Left colon (tissue), 2 donors: ENCODE results near the gene HELZ2. TPM values are rescaled to one million over a fixed set of nuclear protein-coding genes. Genes with fewer than 3 reads are reported as not detected.
"Not testable (repeated sequence)": the region's sequence is repeated elsewhere in the genome, so short reads cannot be mapped to it uniquely, and the experiment has no call there.

Experiments used
- ATAC-seq: fragments of 200-7000 bp; cut with Tn5 transposase; one replicate; pipeline ENCODE4 v1.9.1; 2020; ENCODE audit warnings: mild to moderate bottlenecking, moderate library complexity
- DNase-seq, 2 donors: peaks; one replicate each; pipeline ENCODE4 v3.0.0-alpha.2; 2020
- intact Hi-C, 2 donors: fragments of 100-400 bp; cut with DNase I in 1 of 2; cut with micrococcal nuclease in 1 of 2; formaldehyde crosslinking; loops; one replicate each; pipeline versions ENCODE4 v1.11.2 to v1.14.0; 2022; cut with DNase I, micrococcal nuclease
- long read RNA-seq: library from polyadenylated mRNA; unstranded; transcript quantifications from one replicate; pipeline ENCODE4 v2.0.0, GENCODE V29; 2021
- total RNA-seq, 2 donors: library from RNA; stranded (reverse); fragmentation: NEBNext Ultra II Directional; extraction: Animal tissue kit (Norgen Biotek cat#: 25700); gene quantifications; one replicate each; pipeline ENCODE4 v1.2.1, GENCODE V29; 2021
- donor health status: DM: no; HTN: no; CAD: no.
- donor health status: DM: yes; HTN: yes; CAD: no.

The HELZ2 gene, protein sequence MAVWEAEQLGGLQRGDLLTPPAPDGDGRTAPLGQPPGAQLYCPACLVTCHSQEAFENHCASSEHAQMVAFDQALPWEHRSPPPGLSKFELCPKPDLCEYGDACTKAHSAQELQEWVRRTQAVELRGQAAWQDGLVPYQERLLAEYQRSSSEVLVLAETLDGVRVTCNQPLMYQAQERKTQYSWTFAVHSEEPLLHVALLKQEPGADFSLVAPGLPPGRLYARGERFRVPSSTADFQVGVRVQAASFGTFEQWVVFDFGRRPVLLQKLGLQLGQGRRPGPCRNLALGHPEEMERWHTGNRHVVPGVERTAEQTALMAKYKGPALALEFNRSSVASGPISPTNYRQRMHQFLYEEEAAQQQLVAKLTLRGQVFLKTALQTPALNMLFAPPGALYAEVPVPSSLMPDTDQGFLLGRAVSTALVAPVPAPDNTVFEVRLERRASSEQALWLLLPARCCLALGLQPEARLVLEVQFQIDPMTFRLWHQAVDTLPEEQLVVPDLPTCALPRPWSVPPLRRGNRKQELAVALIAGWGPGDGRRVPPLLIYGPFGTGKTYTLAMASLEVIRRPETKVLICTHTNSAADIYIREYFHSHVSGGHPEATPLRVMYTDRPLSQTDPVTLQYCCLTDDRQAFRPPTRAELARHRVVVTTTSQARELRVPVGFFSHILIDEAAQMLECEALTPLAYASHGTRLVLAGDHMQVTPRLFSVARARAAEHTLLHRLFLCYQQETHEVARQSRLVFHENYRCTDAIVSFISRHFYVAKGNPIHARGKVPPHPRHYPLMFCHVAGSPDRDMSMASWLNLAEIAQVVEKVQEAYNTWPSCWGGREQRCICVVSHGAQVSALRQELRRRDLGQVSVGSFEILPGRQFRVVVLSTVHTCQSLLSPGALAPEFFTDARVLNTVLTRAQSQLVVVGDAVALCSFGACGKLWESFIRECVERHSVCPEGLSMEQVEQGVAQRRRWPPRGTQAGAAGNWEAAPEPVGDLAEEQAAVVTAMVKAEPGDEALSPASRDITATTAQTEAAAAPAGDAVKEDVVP (N-terminal part only)
- total RNA-seq, result 10 to 100 TPM; 39.2 to 43.0 TPM
- long read RNA-seq, partial matches to known transcripts, result 2 of 3 reads
- long read RNA-seq, other reads (novel, unspliced or antisense), result 0 of 3 reads

DNA sequence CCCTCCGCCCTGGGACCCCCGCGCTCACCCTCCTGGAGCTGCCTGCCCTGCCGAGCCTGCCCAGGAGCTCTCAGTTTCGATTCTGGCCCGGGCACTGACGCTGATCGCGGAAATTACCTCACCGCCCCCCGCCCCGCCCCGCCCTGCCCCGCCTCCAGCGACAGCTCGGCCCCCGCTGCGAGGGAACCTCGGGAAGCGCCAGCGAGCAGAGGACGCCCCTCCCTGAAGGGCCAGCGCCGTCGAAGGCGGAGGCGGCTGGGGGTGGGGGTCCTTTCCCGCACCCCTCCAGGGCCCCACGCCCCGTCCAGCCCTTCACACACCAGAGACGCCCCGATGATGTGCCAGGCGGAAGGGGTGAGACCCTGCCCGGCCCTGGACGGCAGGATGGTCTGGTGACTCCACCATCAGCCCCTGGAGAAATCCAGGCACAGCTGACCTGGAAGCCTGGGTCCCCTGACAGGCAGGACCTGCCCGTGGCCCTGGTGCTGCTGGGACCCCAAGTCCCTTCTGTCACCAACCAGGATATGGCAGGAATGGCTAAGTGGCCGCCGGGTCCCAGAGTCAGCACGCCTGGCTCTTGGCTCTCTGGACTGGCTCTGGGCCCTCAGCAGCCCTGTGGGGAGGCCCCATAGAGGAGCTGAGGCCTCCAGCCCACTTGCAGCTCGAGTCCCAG, at the start of gene HELZ2:
Gene HELZ2 (minus strand): TSS at position 84 of the 673 bp plus-strand sequence. CDS start 1,854 bp downstream, outside the sequence.
- intact Hi-C loops, result no loop called here
- DNase-seq (peak; percentile 84 to 85), ATAC-seq (peak; percentile 89)

- ATAC-seq (no peak), DNase-seq (no peak)
- intact Hi-C loops, result no loop called here
Measured at GRCh38 chr20:63622732-63623131, 48.7 kb upstream of the HELZ2 start.

DNA sequence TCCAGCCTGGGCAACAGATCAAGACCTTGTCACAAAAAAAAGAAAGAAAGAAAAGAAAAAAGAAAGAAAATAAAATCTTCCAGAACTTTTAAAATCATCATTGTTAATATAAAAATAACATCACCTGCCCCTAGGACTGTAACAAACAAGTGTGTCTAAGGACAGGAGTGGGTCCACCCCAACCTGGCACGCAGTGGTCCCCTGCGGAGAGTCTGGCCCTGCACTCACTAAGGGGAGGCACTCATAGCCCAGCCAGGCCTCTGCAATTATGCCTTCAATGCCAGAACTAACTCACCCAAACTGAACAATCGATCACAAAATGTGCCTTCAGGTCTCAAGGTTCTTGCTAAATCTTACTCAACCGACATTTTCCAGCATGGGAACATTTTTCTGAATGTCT, 48.1 kb upstream of the HELZ2 start:
- intact Hi-C loops, result no loop called here
- no peak for DNase-seq
- ATAC-seq, result no peak

DNA sequence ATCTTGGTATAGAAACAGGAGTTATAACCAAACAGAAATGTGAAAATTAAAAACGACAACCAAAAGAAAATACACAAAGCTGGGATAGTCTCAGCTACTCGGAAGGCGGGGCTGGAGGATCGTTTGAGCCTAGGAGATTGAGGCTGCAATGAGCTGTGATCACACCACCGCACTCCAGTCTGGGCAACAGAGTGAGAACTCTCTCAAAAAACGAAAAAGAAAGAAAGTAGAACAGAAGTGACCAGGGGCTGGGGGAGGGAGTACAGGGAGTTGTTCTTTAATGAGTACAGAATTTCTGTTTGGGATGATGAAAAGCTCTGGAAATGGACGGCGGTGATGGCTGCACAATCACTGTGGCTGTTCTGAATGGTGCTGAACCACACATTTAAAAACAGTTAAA, 47.0 kb upstream of the HELZ2 start:
- no peak for DNase-seq
- intact Hi-C loops, result no loop called here
- no peak for ATAC-seq

DNA sequence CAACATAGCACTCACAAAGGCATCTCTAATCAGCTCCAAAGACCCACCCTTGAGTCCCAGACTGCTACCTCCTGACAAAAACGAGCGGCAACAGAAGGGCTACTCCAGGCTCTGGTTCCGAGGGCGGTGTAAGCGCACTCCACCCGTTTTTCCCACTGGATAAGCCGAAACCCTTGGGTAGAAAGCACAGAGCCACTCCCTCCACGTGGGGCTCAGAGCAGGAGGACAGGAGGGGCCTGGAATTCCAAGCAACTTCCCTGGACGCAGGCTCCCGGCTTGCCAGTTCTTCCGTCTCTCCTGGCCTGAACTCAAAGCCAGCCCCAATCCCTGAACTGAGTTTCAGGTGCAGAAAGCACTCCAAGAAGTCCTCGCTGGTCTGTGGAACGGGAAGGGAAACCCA, 45.5 kb upstream of the HELZ2 start:
- DNase-seq (no peak), ATAC-seq (no peak)
- intact Hi-C loops, result no loop called here

GRCh38 chr20:63619086-63619485, 45.0 kb upstream of the HELZ2 start:
- DNase-seq (no peak), ATAC-seq (no peak)
- intact Hi-C loops, result no loop called here

DNA sequence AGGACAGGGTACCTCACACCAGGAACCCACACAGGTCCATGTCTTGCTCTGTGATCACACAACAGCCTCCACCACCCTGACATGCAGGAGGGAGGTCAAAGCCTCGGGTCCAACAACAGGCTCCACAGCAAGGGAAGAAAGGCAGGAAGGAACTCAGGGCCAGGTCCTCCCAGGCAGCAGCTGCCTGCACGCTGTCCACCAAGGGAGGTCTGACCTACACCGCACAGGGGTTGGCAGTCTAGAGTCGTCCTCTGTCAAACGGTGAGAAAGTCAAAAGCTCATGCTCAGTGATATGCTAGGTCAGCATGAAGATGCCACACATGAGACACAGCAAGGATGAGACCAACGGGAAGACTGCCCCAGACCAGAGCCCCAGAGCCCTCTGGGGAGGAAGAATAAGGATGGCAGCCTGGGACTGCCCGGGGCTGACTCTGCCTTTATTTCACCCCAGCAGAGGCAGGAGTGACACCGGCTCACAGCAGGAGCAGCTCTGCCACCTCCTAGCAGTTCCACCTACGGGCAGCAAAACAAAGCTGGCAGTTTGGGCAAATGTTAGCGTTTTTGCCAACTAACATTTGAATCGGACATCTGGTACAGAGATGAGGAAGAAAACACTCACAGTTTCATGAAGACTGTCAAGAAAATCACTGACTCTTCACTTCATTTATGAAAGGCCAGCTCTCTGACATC, 44.4 kb upstream of the HELZ2 start:
- intact Hi-C loops, result no loop called here
- no peak for DNase-seq
- no peak for ATAC-seq

- DNase-seq (no peak), ATAC-seq (no peak)
- intact Hi-C loops, result no loop called here
Measured at GRCh38 chr20:63617876-63618265, 43.8 kb upstream of the HELZ2 start.

- DNase-seq, result no peak
- intact Hi-C loops, result no loop called here
- ATAC-seq, result no peak
Measured at GRCh38 chr20:63617092-63617875, 43.2 kb upstream of the HELZ2 start.

GRCh38 chr20:63613863-63614594, 40.0 kb upstream of the HELZ2 start:
- ATAC-seq, DNase-seq, intact Hi-C loops: not testable (repeated sequence)

DNA sequence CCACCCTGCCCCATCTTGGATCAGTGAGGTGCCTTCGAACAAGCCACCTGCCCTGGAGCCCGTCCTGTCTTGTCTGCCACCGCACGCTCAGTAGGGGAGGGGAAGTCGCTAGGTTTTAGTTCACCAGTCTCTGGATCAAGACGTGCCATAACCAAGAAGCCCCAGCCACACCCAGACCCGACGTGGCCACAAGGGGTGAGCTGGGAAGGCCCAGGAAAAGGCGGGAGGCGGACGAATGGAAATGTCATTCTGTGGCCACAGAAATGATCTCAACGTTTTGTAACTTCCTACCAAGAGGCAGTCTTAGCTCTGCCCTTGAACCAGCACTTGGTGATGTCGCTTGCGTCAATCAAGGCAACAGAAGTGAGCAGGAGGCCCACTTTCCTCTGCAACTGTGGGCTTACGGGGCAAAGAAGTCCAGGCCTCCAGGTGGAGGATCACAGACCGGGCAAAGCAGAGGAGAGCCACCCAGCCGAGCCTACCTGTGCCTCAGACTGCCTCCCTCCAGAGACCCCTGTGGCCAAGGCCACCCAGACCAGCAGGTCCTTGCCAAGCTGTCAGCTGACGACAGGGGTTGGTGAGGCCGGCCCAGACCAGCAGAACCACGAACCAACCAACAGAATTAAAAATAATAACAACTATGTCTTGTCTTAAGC, 38.4 kb upstream of the HELZ2 start:
- DNase-seq (no peak), ATAC-seq (no peak)
- intact Hi-C loops, result no loop called here

DNA sequence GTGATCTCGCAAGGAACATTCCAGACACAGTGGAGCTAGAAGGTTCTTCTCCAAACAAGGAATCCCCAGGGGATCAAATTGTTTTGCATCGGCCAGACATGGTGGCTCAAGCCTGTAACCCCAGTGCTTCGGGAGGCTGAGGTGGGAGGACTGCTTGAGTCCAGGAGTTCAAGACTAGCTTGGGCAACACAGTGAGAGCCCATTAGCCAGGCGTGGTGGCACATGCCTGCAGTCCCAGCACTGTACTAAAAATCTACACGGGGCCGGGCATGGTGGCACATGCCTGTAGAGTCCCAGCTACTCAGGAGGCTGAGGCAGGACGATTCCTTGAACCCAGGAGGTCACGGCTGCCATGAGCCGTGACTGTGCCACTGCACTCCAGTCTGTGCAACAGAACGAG, 37.6 kb upstream of the HELZ2 start:
- DNase-seq (no peak), ATAC-seq (no peak)
- intact Hi-C loops, result no loop called here

DNA sequence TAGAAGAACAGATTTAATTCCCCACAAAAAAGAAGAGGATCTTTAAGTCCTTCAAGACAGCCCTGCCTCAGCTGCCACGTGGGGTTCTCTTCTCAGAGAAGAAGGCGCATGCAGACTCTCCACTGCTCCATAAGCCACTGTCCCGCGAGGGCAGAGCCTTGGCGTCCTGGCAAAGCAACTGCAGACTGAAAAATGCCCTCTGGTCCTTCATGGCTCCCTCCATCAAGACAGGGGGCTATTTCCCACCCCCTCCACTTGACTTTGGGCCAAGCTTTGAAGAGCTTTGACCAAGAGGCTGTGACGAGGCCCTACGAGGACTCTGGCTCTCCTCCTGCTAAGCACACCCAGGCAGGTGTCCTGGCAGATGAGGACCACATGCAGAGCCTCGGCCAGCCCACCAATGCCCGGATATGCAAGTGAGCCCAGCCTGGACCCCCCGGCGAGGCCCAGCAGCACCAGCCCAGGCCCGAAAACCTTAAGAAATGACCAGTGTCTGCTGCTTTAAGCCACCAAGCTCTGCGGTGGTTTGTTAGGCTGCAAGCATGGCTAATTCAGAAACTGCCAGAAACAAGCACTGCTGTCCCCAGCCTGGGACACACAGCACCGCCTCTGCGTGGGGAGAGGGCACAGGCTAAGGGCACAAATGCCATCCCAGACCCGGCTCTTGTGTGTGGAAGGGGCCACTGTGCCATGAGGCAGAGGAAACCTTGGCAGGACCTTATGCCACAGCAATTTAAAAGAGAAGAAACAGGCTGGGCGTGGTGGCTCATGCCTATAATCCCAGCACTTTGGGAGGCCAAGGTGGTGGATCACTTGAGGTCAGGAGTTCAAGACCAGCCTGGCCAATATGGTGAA, 36.8 kb upstream of the HELZ2 start:
- intact Hi-C loops, result no loop called here
- DNase-seq (no peak), ATAC-seq (no peak)

- ATAC-seq (no peak), DNase-seq (no peak)
- intact Hi-C loops, result no loop called here
Measured at GRCh38 chr20:63606686-63607085, 32.6 kb upstream of the HELZ2 start.

- intact Hi-C loops, result no loop called here
- ATAC-seq (no peak), DNase-seq (no peak)
Measured at GRCh38 chr20:63602321-63602720, 28.3 kb upstream of the HELZ2 start.

DNA sequence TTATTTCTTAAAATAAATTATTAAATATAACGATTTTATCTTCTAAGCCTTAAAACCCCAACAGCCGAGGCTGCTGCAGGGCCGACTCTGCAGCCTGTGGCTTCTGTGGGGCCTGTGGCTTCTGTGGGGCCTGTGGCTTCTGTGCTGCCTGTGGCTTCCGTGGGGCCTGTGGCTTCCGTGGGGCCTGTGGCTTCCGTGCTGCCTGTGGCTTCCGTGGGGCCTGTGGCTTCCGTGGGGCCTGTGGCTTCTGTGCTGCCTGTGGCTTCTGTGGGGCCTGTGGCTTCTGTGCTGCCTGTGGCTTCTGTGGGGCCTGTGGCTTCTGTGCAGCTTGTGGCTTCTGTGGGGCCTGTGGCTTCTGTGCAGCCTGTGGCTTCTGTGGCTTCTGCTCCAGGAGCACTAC, 27.6 kb upstream of the HELZ2 start:
- intact Hi-C loops, ATAC-seq: not testable (repeated sequence)

More for the DNA sequence above, 27.6 kb upstream of the HELZ2 start:
- DNase-seq, result not testable (repeated sequence)
